HFFc6 (cell line): ENCODE data around the gene ACKR4. TPM values are rescaled to one million over a fixed set of nuclear protein-coding genes. Genes with fewer than 3 reads are reported as not detected.

Experiments
- DNase-seq: peaks from one replicate; pipeline ENCODE4 v3.0.0-alpha.2; 2018
- H3K27ac Mint-ChIP-seq: 2 replicates; pipeline ENCODE4 v1.8.0; 2020; ENCODE audit warnings: mild to moderate bottlenecking, mixed read lengths
- H3K27me3 Mint-ChIP-seq: 2 replicates; pipeline ENCODE4 v1.8.0; 2021; ENCODE audit warnings: mild to moderate bottlenecking, moderate library complexity, mixed read lengths; ENCODE audit not compliant: insufficient read depth
- H3K36me3 Mint-ChIP-seq: 2 replicates; pipeline ENCODE4 v1.8.0; 2021; ENCODE audit warnings: low read depth, mixed read lengths
- H3K4me1 Mint-ChIP-seq: 2 replicates; pipeline ENCODE4 v1.8.0; 2020; ENCODE audit warnings: low read depth, mixed read lengths
- H3K4me3 Mint-ChIP-seq: 2 replicates; pipeline ENCODE4 v1.8.0; 2020; ENCODE audit warnings: mild to moderate bottlenecking, moderate library complexity, mixed read lengths
- H3K9me3 Mint-ChIP-seq: 2 replicates; pipeline ENCODE4 v1.8.0; 2020; ENCODE audit warnings: mild to moderate bottlenecking, mixed read lengths
- CTCF ChIP-seq: fragments of 200-600 bp; sonication (generic); IDR thresholded peaks from 2 replicates; pipeline ENCODE4 v1.5.0; 2021; ENCODE audit warnings: antibody characterized with exemption, mild to moderate bottlenecking
- total RNA-seq, 6 experiments: library from RNA; stranded (reverse); fragmentation: NEBNext Ultra II Directional; extraction: Animal tissue kit (Norgen Biotek cat#: 25700); gene quantifications; 2 replicates in 1 of 6; 3 replicates in 5 of 6; pipeline ENCODE4 v1.2.3, GENCODE V29; 2021

The ACKR4 gene
- total RNA-seq, 6 experiments from 2014 or later: 0.78 to 8.4 (median 7.1) TPM

- Mint-ChIP-seq H3K4me3 (no peak overlapping the region), H3K4me1 (peaks cover 44% of the 10 kb centered on the region), H3K27ac (no peak overlapping the region), H3K27me3 (no peaks in the 10 kb centered on the region), H3K36me3 (no peaks in the 10 kb centered on the region), H3K9me3 (no peaks in the 10 kb centered on the region)
- no peak for DNase-seq
- TF ChIP-seq CTCF: peak; percentile 63
Observed at GRCh38 chr3:132642539-132642847, 45.4 kb downstream of the ACKR4 start.

GRCh38 chr3:132643366-132643765 lies 46.3 kb downstream of the ACKR4 start:
- Mint-ChIP-seq H3K36me3 (no peaks in the 10 kb centered on the region), H3K27me3 (no peaks in the 10 kb centered on the region), H3K4me1 (peaks cover 35% of the 10 kb centered on the region), H3K27ac (no peak overlapping the region), H3K9me3 (no peaks in the 10 kb centered on the region), H3K4me3 (no peak overlapping the region)
- no peak for TF ChIP-seq CTCF
- DNase-seq: no peak

GRCh38 chr3:132645058-132645457 lies 48.0 kb downstream of the ACKR4 start:
- H3K9me3 Mint-ChIP-seq: no peaks in the 10 kb centered on the region
- no peak for DNase-seq
- no peaks in the 10 kb centered on the region for H3K27me3 Mint-ChIP-seq
- no peak overlapping the region; the same call in 1 of the 2 replicates for H3K27ac Mint-ChIP-seq
- H3K36me3 Mint-ChIP-seq: no peaks in the 10 kb centered on the region
- H3K4me3 Mint-ChIP-seq: no peak overlapping the region
- peaks cover 19% of the 10 kb centered on the region for H3K4me1 Mint-ChIP-seq
- no peak for TF ChIP-seq CTCF

GRCh38 chr3:132650153-132650552 lies 53.1 kb downstream of the ACKR4 start:
- no peak overlapping the region for H3K4me3 Mint-ChIP-seq
- DNase-seq: no peak
- peaks cover 8% of the 10 kb centered on the region for H3K4me1 Mint-ChIP-seq
- no peak overlapping the region for H3K27ac Mint-ChIP-seq
- no peaks in the 10 kb centered on the region for H3K9me3 Mint-ChIP-seq
- no peak for TF ChIP-seq CTCF
- H3K36me3 Mint-ChIP-seq: no peaks in the 10 kb centered on the region
- H3K27me3 Mint-ChIP-seq: no peaks in the 10 kb centered on the region

Other genes starting within 250 kb of the ACKR4 start
- gene DNAJC13, start 179.8 kb upstream of the ACKR4 start, total RNA-seq: 10 to 100 TPM; 55.9 to 66.4 (median 60.1) TPM
- gene ACAD11, start 62.5 kb downstream of the ACKR4 start, total RNA-seq: 10 to 100 TPM; 13.3 to 18.5 (median 13.8) TPM
- gene UBA5, start 63.1 kb downstream of the ACKR4 start, total RNA-seq: 10 to 100 TPM; 43.8 to 51.5 (median 48.0) TPM
- 10 to 100 TPM; 17.6 to 21.6 (median 19.0) TPM for gene NPHP3, start 125.1 kb downstream of the ACKR4 start, total RNA-seq